Loucy (cell line): ENCODE results near the gene INF2.

Source experiments
- H2AFZ ChIP-seq: fragments of 200-600 bp; sonication (generic); 2 replicates; pipeline ENCODE4 v1.6.0; 2016; ENCODE audit warnings: antibody characterized with exemption, mild to moderate bottlenecking, low read length, moderate library complexity
- H3F3A ChIP-seq: fragments of 200-600 bp; 2 replicates; pipeline ENCODE4 v1.6.0; 2016; ENCODE audit warnings: antibody characterized with exemption, low read depth, mild to moderate bottlenecking
- H3K27me3 ChIP-seq: fragments of 200-600 bp; sonication (generic); 2 replicates; pipeline ENCODE4 v1.6.1; 2014; ENCODE audit warnings: low read length, mild to moderate bottlenecking; ENCODE audit not compliant: insufficient read depth, poor library complexity, severe bottlenecking
- H3K36me3 ChIP-seq: fragments of 200-600 bp; sonication (generic); 2 replicates; pipeline ENCODE4 v1.6.1; 2016; ENCODE audit warnings: low read length; ENCODE audit not compliant: insufficient read depth
- H3K4me1 ChIP-seq: fragments of 200-600 bp; sonication (generic); 2 replicates; pipeline ENCODE4 v1.5.1; 2014; ENCODE audit warnings: low read length, mild to moderate bottlenecking; ENCODE audit not compliant: insufficient read depth, poor library complexity, severe bottlenecking
- H3K4me2 ChIP-seq: fragments of 200-600 bp; sonication (generic); 2 replicates; pipeline ENCODE4 v1.6.0; 2014; ENCODE audit warnings: antibody characterized with exemption, low read length, low read depth, mild to moderate bottlenecking; ENCODE audit not compliant: poor library complexity, severe bottlenecking
- H3K4me3 ChIP-seq: fragments of 200-600 bp; sonication (generic); 2 replicates; pipeline ENCODE4 v1.5.1; 2014; ENCODE audit warnings: low read length, mild to moderate bottlenecking, mixed read lengths; ENCODE audit not compliant: poor library complexity, severe bottlenecking
- H3K79me2 ChIP-seq: fragments of 200-600 bp; sonication (generic); 2 replicates; pipeline ENCODE4 v1.6.1; 2014; ENCODE audit warnings: low read length; ENCODE audit not compliant: insufficient read depth
- H3K9ac ChIP-seq: fragments of 200-600 bp; sonication (generic); 2 replicates; pipeline ENCODE4 v1.6.0; 2014; ENCODE audit warnings: mild to moderate bottlenecking, low read depth, low read length, moderate library complexity; ENCODE audit not compliant: poor library complexity, severe bottlenecking
- H3K9me2 ChIP-seq: fragments of 200-600 bp; sonication (generic); replicated peaks from 2 replicates; pipeline ENCODE4 v1.6.1; 2016; ENCODE audit warnings: low read depth, low read length, mixed read lengths
- H3K9me3 ChIP-seq: fragments of 200-600 bp; sonication (generic); 2 replicates; pipeline ENCODE4 v1.6.1; 2014; ENCODE audit warnings: mild to moderate bottlenecking, antibody characterized with exemption, low read length, low read depth; ENCODE audit not compliant: insufficient read depth
- H4K20me1 ChIP-seq: fragments of 200-600 bp; sonication (generic); 2 replicates; pipeline ENCODE4 v1.6.0; 2014; ENCODE audit warnings: antibody characterized with exemption, low read length, mild to moderate bottlenecking; ENCODE audit not compliant: insufficient read depth, poor library complexity, severe bottlenecking
- EZH2phosphoT487 ChIP-seq: fragments of 200-600 bp; IDR thresholded peaks from 2 replicates; pipeline ENCODE4 v1.6.1; 2018; ENCODE audit warnings: antibody characterized with exemption, mild to moderate bottlenecking, moderate library complexity, borderline replicate concordance
- TF ChIP-seq, protein P1 (sequence below): fragments of 200-600 bp; sonication (generic); conservative IDR thresholded peaks from 2 replicates; pipeline ENCODE4 v1.5.1; 2014; ENCODE audit warnings: mild to moderate bottlenecking, antibody characterized with exemption, low read length

Gene INF2

GRCh38 chr14:104710071-104710735 is 20.8 kb downstream of the INF2 start:
- Histone ChIP-seq H3K79me2 (no peaks in the 10 kb centered on the region), H3K27me3 (no peaks in the 10 kb centered on the region), H3K9me2 (no peaks in the 10 kb centered on the region), H4K20me1 (no peaks in the 10 kb centered on the region), H3K4me3 (no peak overlapping the region), H3F3A (no peaks in the 10 kb centered on the region), H3K9ac (no peak overlapping the region), H3K36me3 (peaks cover 13% of the 10 kb centered on the region; the same call in 1 of the 2 replicates), H3K4me2 (no peak overlapping the region), H3K4me1 (no peaks in the 10 kb centered on the region), H3K9me3 (no peaks in the 10 kb centered on the region), H2AFZ (no peak overlapping the region)
- no peak for TF ChIP-seq EZH2phosphoT487
- TF ChIP-seq, protein P1, sequence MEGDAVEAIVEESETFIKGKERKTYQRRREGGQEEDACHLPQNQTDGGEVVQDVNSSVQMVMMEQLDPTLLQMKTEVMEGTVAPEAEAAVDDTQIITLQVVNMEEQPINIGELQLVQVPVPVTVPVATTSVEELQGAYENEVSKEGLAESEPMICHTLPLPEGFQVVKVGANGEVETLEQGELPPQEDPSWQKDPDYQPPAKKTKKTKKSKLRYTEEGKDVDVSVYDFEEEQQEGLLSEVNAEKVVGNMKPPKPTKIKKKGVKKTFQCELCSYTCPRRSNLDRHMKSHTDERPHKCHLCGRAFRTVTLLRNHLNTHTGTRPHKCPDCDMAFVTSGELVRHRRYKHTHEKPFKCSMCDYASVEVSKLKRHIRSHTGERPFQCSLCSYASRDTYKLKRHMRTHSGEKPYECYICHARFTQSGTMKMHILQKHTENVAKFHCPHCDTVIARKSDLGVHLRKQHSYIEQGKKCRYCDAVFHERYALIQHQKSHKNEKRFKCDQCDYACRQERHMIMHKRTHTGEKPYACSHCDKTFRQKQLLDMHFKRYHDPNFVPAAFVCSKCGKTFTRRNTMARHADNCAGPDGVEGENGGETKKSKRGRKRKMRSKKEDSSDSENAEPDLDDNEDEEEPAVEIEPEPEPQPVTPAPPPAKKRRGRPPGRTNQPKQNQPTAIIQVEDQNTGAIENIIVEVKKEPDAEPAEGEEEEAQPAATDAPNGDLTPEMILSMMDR: no peak

GRCh38 chr14:104712881-104713734 is 23.7 kb downstream of the INF2 start:
- no peak for TF ChIP-seq EZH2phosphoT487
- TF ChIP-seq, protein P1: no peak
- Histone ChIP-seq H2AFZ (no peak overlapping the region), H3K4me1 (no peaks in the 10 kb centered on the region), H3F3A (no peaks in the 10 kb centered on the region), H3K9me3 (no peaks in the 10 kb centered on the region), H3K9me2 (no peaks in the 10 kb centered on the region), H3K4me3 (no peak overlapping the region), H3K4me2 (no peak overlapping the region), H4K20me1 (no peaks in the 10 kb centered on the region), H3K79me2 (no peaks in the 10 kb centered on the region), H3K9ac (no peak overlapping the region), H3K36me3 (peaks cover 13% of the 10 kb centered on the region; the same call in 1 of the 2 replicates), H3K27me3 (no peaks in the 10 kb centered on the region)

GRCh38 chr14:104714066-104714465 is 24.6 kb downstream of the INF2 start:
- Histone ChIP-seq H3K4me1 (no peaks in the 10 kb centered on the region), H3K4me2 (no peak overlapping the region), H2AFZ (no peak overlapping the region), H4K20me1 (no peaks in the 10 kb centered on the region), H3K9me3 (no peaks in the 10 kb centered on the region), H3K9ac (no peak overlapping the region), H3K79me2 (no peaks in the 10 kb centered on the region), H3K4me3 (no peak overlapping the region), H3K9me2 (no peaks in the 10 kb centered on the region), H3K36me3 (peaks cover 13% of the 10 kb centered on the region; the same call in 1 of the 2 replicates), H3F3A (no peaks in the 10 kb centered on the region), H3K27me3 (no peaks in the 10 kb centered on the region)
- no peak for TF ChIP-seq EZH2phosphoT487
- TF ChIP-seq, protein P1: no peak
